Naive thymus-derived CD8-positive, alpha-beta T cell (primary cell): ENCODE data around the gene ZC3H11A. TPM values are rescaled to one million over a fixed set of nuclear protein-coding genes. Genes with fewer than 3 reads are reported as not detected.
"Not testable (repeated sequence)": the region's sequence is repeated elsewhere in the genome, so short reads cannot be mapped to it uniquely, and the experiment has no call there.

Experiments
- ATAC-seq, 2 donors: fragments of 150-1000 bp; cut with Tn5 transposase in 1 of 2; sonication (Bioruptor Pico), chemical (Tn5 transposase) in 1 of 2; 1 replicate in 1 of 2; 2 replicates in 1 of 2; pipeline ENCODE4 v1.10.0; 2021; ENCODE audit warnings: mild to moderate bottlenecking in 2 of 2, moderate library complexity in 2 of 2
- POLR2A ChIA-PET: fragments of 350-600 bp; sonication (Branson Sonifier 250); formaldehyde crosslinking; loops from one replicate; lab custom pipeline; 2021; ENCODE audit warnings: antibody characterized with exemption; lab: Charles Lee
- DNase-seq, 10 donors: peaks; one replicate each; pipeline versions ENCODE4 v3.0.0 to v3.0.0-alpha.2; 2020 to 2022
- H3K27ac Mint-ChIP-seq, 10 donors: one replicate each; pipeline ENCODE4 v1.8.0; 2020 to 2022; ENCODE audit warnings: mild to moderate bottlenecking in 10 of 10, mixed read lengths in 10 of 10, moderate library complexity in 4 of 10, inconsistent platforms in 1 of 10
- H3K27me3 Mint-ChIP-seq, 5 donors: one replicate each; pipeline ENCODE4 v1.8.0; 2021 to 2022; ENCODE audit warnings: mixed read lengths in 5 of 5
- H3K36me3 Mint-ChIP-seq, 3 donors: one replicate each; pipeline ENCODE4 v1.8.0; 2020 to 2022; ENCODE audit warnings: mixed read lengths in 3 of 3, mild to moderate bottlenecking in 2 of 3, inconsistent platforms in 1 of 3
- H3K4me1 Mint-ChIP-seq, 4 donors: one replicate each; pipeline ENCODE4 v1.8.0; 2021 to 2022; ENCODE audit warnings: mixed read lengths in 4 of 4
- H3K4me3 Mint-ChIP-seq, 10 donors: one replicate each; pipeline ENCODE4 v1.8.0; 2020 to 2022; ENCODE audit warnings: mild to moderate bottlenecking in 10 of 10, mixed read lengths in 10 of 10, moderate library complexity in 6 of 10, inconsistent platforms in 1 of 10
- H3K9me3 Mint-ChIP-seq, 9 donors: one replicate each; pipeline ENCODE4 v1.8.0; 2020 to 2022; ENCODE audit warnings: mixed read lengths in 9 of 9, mild to moderate bottlenecking in 3 of 9, inconsistent platforms in 1 of 9, moderate library complexity in 1 of 9
- polyA plus RNA-seq, 3 donors: library from polyadenylated mRNA; unstranded; fragments of 300-500 nt; fragmentation: Illumina TruSeq; gene quantifications; one replicate each; pipeline ENCODE4 v1.2.3, GENCODE V29; 2021
- total RNA-seq, 8 experiments: library from RNA in 2 of 8; stranded (reverse) in 2 of 8; gene quantifications; one replicate each; pipeline ENCODE4 v1.2.3 and lab custom pipeline; 2021 to 2026

The ZC3H11A gene
- total and polyA plus RNA-seq, 5 experiments from 2014 or later, result 47.7 to 133 (median 57.8) TPM

DNA sequence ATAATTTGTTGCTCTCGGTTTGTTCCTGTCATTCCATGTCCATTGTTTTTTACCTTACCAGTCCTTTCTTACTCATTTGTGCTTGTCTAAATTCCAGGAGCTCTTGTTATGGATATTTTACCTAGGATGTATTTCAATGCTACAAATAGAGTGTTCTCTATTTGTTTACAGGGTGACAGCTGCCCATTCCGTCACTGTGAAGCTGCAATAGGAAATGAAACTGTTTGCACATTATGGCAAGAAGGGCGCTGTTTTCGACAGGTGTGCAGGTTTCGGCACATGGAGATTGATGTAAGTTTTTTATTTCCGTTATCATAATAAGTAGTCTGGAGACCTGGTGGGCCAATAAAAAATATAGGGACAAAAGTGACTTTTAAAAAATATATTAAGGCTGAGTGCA lies 23.0 kb downstream of the ZC3H11A start:
- Mint-ChIP-seq H3K36me3 (peaks cover 7 to 90% (median 38%) of the 10 kb centered on the region in 3 donors), H3K27me3 (no peaks in the 10 kb centered on the region), H3K27ac (peak overlapping the region in 1 of 10 donors; percentile 62), H3K9me3 (peaks cover 0 to 2% (median 0%) of the 10 kb centered on the region in 9 donors), H3K4me1 (peaks cover 16 to 43% (median 31%) of the 10 kb centered on the region in 4 donors), H3K4me3 (no peak overlapping the region)
- ATAC-seq, result no peak
- POLR2A ChIA-PET, result interaction anchor here (0.7 kb wide), 1 partner anchor 580 kb away, joined by 3 read pairs; no protein-coding TSS in a partner anchor
- DNase-seq, result no peak

DNA sequence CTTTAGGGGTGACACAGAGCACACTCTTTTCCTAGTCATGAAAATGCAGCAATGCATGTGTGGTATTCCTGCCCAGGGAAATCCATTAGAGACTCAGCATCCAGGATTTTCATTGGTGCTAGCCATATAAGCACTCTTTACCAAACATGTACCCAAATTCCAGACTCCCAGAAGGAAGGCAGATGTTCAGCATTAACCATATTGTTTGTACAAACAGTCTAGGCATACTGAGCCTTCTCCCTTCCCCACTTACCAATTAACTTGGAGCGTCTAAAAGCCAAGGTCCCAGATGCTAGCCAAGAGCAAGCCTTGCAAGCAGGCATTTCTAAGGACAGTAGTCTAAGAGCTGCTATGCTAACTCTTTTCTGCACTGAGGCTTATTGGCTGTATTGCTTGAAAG lies 27.9 kb downstream of the ZC3H11A start:
- H3K9me3 Mint-ChIP-seq, result no peaks in the 10 kb centered on the region
- H3K27me3 Mint-ChIP-seq, result no peaks in the 10 kb centered on the region
- ATAC-seq (no peak), DNase-seq (no peak)
- peaks cover 4 to 92% (median 22%) of the 10 kb centered on the region in 3 donors for H3K36me3 Mint-ChIP-seq
- POLR2A ChIA-PET, result no interaction called here
- no peak overlapping the region for H3K4me3 Mint-ChIP-seq
- H3K4me1 Mint-ChIP-seq, result peaks cover 16 to 33% (median 24%) of the 10 kb centered on the region in 4 donors
- peak overlapping the region in 4 of 10 donors; percentile 4 to 49 (median 27) for H3K27ac Mint-ChIP-seq

DNA sequence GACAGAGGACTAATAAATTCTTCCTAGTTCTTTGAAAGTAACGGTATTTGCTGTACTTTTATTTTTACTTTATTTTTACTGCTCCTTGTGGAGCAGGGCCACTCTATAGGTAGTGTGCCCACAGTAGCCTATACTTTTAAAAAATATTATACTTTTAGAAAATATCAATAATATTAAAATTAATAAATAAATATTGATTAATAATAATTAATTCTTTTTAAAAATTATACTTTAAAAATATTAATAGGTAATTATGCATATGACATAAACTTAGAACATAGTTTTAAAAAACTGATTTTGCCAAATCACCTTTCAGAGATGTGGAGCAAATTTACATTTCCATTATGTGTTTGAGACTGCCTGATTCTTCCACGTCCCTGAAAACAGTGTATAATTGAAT lies 30.8 kb downstream of the ZC3H11A start:
- peaks cover 4 to 95% (median 20%) of the 10 kb centered on the region in 3 donors for H3K36me3 Mint-ChIP-seq
- ATAC-seq (no peak), DNase-seq (no peak)
- no peak overlapping the region for H3K4me3 Mint-ChIP-seq
- no peak overlapping the region for H3K27ac Mint-ChIP-seq
- H3K9me3 Mint-ChIP-seq, result no peaks in the 10 kb centered on the region
- POLR2A ChIA-PET, result no interaction called here
- H3K27me3 Mint-ChIP-seq, result no peaks in the 10 kb centered on the region
- H3K4me1 Mint-ChIP-seq, result peaks cover 14 to 29% (median 21%) of the 10 kb centered on the region in 4 donors

DNA sequence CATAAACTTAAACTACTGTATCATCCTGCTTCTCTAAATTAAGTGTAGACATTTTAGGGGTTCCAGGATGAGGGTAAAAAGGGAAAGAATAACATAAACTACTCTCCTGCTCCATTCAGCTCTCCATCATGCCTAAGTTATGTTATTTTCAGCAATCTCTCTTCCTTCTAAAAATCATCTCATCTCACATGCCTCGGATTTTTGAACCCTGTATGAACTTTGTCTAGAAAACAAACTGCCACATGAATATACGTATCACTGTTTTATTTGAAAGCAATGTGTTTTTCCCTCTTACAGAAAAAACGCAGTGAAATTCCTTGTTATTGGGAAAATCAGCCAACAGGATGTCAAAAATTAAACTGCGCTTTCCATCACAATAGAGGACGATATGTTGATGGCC lies 32.6 kb downstream of the ZC3H11A start:
- H3K9me3 Mint-ChIP-seq, result no peaks in the 10 kb centered on the region
- no peak for DNase-seq
- H3K27me3 Mint-ChIP-seq, result no peaks in the 10 kb centered on the region
- H3K4me1 Mint-ChIP-seq, result peaks cover 7 to 18% (median 10%) of the 10 kb centered on the region in 4 donors
- ATAC-seq, result no peak
- no peak overlapping the region for H3K4me3 Mint-ChIP-seq
- POLR2A ChIA-PET, result no interaction called here
- peaks cover 4 to 95% (median 12%) of the 10 kb centered on the region in 3 donors for H3K36me3 Mint-ChIP-seq
- peak overlapping the region in 2 of 10 donors; percentile 1 to 24 for H3K27ac Mint-ChIP-seq

DNA sequence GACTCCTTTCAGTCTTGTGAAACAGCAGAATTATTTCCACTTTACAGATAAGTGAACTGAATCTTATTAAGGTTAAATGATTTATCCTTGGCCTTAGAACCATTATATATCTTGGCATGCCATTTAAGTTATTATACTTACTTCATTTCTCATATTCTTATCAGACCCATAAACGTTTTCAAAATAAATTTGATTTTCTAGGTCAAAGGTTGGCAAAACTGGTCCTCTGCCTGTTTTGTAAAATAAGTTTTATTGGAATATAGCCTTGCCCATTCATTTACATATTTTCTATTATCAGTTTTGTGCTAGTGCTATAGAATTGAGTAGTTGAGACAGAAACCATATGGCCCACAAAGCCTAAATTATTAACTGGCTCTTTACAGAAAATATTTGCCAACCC lies 33.1 kb downstream of the ZC3H11A start:
- Mint-ChIP-seq H3K27ac (no peak overlapping the region), H3K36me3 (peaks cover 4 to 95% (median 12%) of the 10 kb centered on the region in 3 donors), H3K4me1 (peaks cover 4 to 16% (median 10%) of the 10 kb centered on the region in 4 donors), H3K4me3 (no peak overlapping the region), H3K9me3 (no peaks in the 10 kb centered on the region), H3K27me3 (no peaks in the 10 kb centered on the region)
- POLR2A ChIA-PET, result interaction anchor here (0.7 kb wide), 1 partner anchor 9 kb away, joined by 3 read pairs; no protein-coding TSS in a partner anchor
- ATAC-seq (no peak), DNase-seq (no peak)

GRCh38 chr1:203829247-203829646 lies 33.8 kb downstream of the ZC3H11A start:
- peak overlapping the region in 6 of 10 donors; percentile 4 to 73 (median 34) for H3K27ac Mint-ChIP-seq
- ATAC-seq, result not testable (repeated sequence)
- H3K36me3 Mint-ChIP-seq, result peaks cover 4 to 95% (median 13%) of the 10 kb centered on the region in 3 donors

GRCh38 chr1:203835476-203835875 lies 40.1 kb downstream of the ZC3H11A start:
- H3K9me3 Mint-ChIP-seq, result no peaks in the 10 kb centered on the region
- H3K36me3 Mint-ChIP-seq, result peaks cover 6 to 97% (median 31%) of the 10 kb centered on the region in 3 donors

More at GRCh38 chr1:203829247-203829646, 33.8 kb downstream of the ZC3H11A start:
- POLR2A ChIA-PET, H3K27me3 Mint-ChIP-seq, DNase-seq, H3K9me3 Mint-ChIP-seq: not testable (repeated sequence)
- Mint-ChIP-seq H3K4me3 (peak overlapping the region in 1 of 10 donors; percentile 22), H3K4me1 (peaks cover 3 to 15% (median 9%) of the 10 kb centered on the region in 4 donors)

DNA sequence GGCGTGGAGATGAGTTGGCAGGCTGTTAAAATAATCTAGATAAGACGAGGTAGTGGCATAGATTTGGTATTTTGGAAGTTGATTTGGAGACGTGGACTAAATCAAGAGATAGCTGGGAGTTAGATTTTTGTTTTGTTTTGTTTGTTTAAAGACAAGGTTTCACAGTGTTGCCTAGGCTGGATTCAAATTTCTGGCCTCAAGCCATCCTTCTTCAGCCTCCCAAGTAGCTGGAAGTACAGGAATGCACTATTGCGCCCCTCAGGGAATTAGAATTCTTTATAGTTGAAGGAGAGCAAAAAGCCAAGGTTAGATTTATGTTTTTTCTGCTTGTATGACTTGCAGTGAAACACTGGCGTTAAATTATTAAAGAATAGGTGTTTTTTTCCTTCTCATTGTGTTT lies 43.7 kb downstream of the ZC3H11A start:
- H3K36me3 Mint-ChIP-seq, result peaks cover 6 to 92% (median 49%) of the 10 kb centered on the region in 3 donors
- POLR2A ChIA-PET, result no interaction called here
- peak overlapping the region in 6 of 10 donors; percentile 13 to 80 (median 62) for H3K27ac Mint-ChIP-seq
- H3K4me1 Mint-ChIP-seq, result no peaks in the 10 kb centered on the region
- H3K27me3 Mint-ChIP-seq, result no peaks in the 10 kb centered on the region
- peaks cover 0 to 5% (median 0%) of the 10 kb centered on the region in 9 donors for H3K9me3 Mint-ChIP-seq
- no peak for DNase-seq
- ATAC-seq, result no peak
- H3K4me3 Mint-ChIP-seq, result no peak overlapping the region

More at GRCh38 chr1:203835476-203835875, 40.1 kb downstream of the ZC3H11A start:
- POLR2A ChIA-PET, result no interaction called here
- Mint-ChIP-seq H3K4me3 (no peak overlapping the region), H3K4me1 (no peaks in the 10 kb centered on the region), H3K27me3 (no peaks in the 10 kb centered on the region), H3K27ac (peak overlapping the region in 3 of 10 donors; percentile 11 to 53 (median 31))
- DNase-seq (no peak), ATAC-seq (no peak)

- H3K4me1 Mint-ChIP-seq, result no peaks in the 10 kb centered on the region
- POLR2A ChIA-PET, result no interaction called here
- ATAC-seq, result no peak
- H3K27ac Mint-ChIP-seq, result no peak overlapping the region
- H3K4me3 Mint-ChIP-seq, result no peak overlapping the region
- peaks cover 0 to 5% (median 0%) of the 10 kb centered on the region in 9 donors for H3K9me3 Mint-ChIP-seq
- no peaks in the 10 kb centered on the region for H3K27me3 Mint-ChIP-seq
- peaks cover 6 to 90% (median 46%) of the 10 kb centered on the region in 3 donors for H3K36me3 Mint-ChIP-seq
- DNase-seq, result no peak
Measured at GRCh38 chr1:203840208-203840808, 44.9 kb downstream of the ZC3H11A start.

DNA sequence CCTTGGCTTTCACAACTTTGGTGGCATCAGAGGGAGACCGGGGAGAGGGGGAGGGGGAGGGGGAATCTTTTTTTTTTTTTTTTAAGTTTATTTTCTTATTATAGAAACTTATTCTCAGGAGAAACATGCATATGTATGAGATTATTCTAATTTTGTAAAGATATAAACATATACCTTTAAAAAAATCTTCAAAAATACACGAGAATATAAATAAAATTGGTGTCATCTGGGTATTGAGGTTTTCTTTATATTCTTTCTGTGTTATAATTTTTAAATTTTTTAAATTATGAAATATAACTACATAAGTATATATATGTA lies 47.1 kb downstream of the ZC3H11A start:
- Mint-ChIP-seq H3K36me3 (peaks cover 6 to 90% (median 46%) of the 10 kb centered on the region in 3 donors), H3K9me3 (peaks cover 0 to 5% (median 0%) of the 10 kb centered on the region in 9 donors), H3K27me3 (no peaks in the 10 kb centered on the region), H3K27ac (no peak overlapping the region), H3K4me1 (no peaks in the 10 kb centered on the region), H3K4me3 (no peak overlapping the region)
- POLR2A ChIA-PET, result no interaction called here
- DNase-seq (no peak), ATAC-seq (no peak)

DNA sequence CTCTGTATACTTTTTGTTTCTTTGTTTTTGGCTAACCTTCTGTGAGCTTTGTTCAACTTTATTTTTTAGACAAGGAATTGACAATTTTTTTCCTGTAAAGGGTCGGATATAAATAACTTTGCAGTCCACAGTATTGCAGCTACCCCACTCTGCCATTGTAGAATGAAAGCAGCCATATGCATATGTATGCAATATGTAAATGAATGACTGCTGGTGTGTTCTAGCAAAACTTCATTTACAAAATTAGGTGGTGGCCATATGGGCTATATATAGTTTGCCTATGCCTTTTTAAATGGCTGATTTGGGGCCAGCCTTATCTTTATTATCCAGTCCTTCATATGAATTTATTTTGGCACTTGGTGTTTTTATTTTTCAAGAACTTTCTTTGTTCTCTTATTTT lies 48.0 kb downstream of the ZC3H11A start:
- POLR2A ChIA-PET, result no interaction called here
- peak overlapping the region in 2 of 10 donors; percentile 28 to 68 for H3K27ac Mint-ChIP-seq
- ATAC-seq, result no peak
- no peak for DNase-seq
- peaks cover 0 to 89% (median 37%) of the 10 kb centered on the region in 3 donors for H3K36me3 Mint-ChIP-seq
- no peak overlapping the region for H3K4me3 Mint-ChIP-seq
- no peaks in the 10 kb centered on the region for H3K4me1 Mint-ChIP-seq
- H3K27me3 Mint-ChIP-seq, result no peaks in the 10 kb centered on the region
- H3K9me3 Mint-ChIP-seq, result peaks cover 0 to 5% (median 0%) of the 10 kb centered on the region in 9 donors
